GM18520 (cell line): ENCODE measurements around the gene JAG2.

ENCODE experiments used
- ATAC-seq: cut with Tn5 transposase; IDR thresholded peaks from one replicate; pipeline ENCODE4 v1.9.1; 2021; ENCODE audit not compliant: unreplicated experiment

JAG2 gene

GRCh38 chr14:105096206-105096875 lies 72.2 kb downstream of the JAG2 start:
- ATAC-seq: no peak

- no peak for ATAC-seq
These were observed 73.3 kb downstream of the JAG2 start for GRCh38 chr14:105095236-105095805.

GRCh38 chr14:105094193-105094907 lies 74.2 kb downstream of the JAG2 start:
- no peak for ATAC-seq

GRCh38 chr14:105093431-105094192 lies 75.0 kb downstream of the JAG2 start:
- peak; percentile 42 for ATAC-seq

GRCh38 chr14:105093038-105093430 lies 75.5 kb downstream of the JAG2 start:
- ATAC-seq: no peak

GRCh38 chr14:105092171-105093037 lies 76.2 kb downstream of the JAG2 start:
- no peak for ATAC-seq

- no peak for ATAC-seq
These were observed 76.9 kb downstream of the JAG2 start for GRCh38 chr14:105091517-105092170.

- no peak for ATAC-seq
These were observed 77.5 kb downstream of the JAG2 start for GRCh38 chr14:105091054-105091516.
